H1 (cell line): ENCODE measurements around the gene SUMF1. TPM values are rescaled to one million over a fixed set of nuclear protein-coding genes. Genes with fewer than 3 reads are reported as not detected.

Source experiments
- CTCF ChIA-PET: fragments of 300-600 bp; sonication (Branson Sonifier 250); formaldehyde crosslinking; loops from one replicate; lab custom pipeline; 2021; ENCODE audit not compliant: partially characterized antibody; lab: Charles Lee
- POLR2A ChIA-PET: fragments of 300-600 bp; sonication (Branson Sonifier 250); formaldehyde crosslinking; loops from one replicate; lab custom pipeline; 2021; ENCODE audit warnings: inconsistent platforms; ENCODE audit not compliant: partially characterized antibody; lab: Charles Lee
- DNase-seq, 2 experiments: peaks; one replicate each; pipeline versions ENCODE4 v3.0.0 to v3.0.0-alpha.2; 2010 to 2022; ENCODE audit warnings: low spot score in 2 of 2, low read depth in 1 of 2, mixed read lengths in 1 of 2
- FAIRE-seq: peaks from 2 replicates; lab custom pipeline; 2011; peaks lifted over from hg19 to GRCh38; lab: Jason Lieb, UNC
- H2AFZ ChIP-seq: 2 replicates; pipeline ENCODE4 v1.8.1; 2012; ENCODE audit warnings: low read length, inconsistent platforms
- H2AK5ac ChIP-seq: 2 replicates; pipeline ENCODE4 v1.6.1; 2013; ENCODE audit warnings: low read depth, low read length
- H2BK120ac ChIP-seq: replicated peaks from 2 replicates; pipeline ENCODE3; 2013; ENCODE audit warnings: low read depth, low read length, inconsistent platforms
- H2BK12ac ChIP-seq: 2 replicates; pipeline ENCODE4 v1.6.1; 2013; ENCODE audit warnings: low read depth, low read length
- H2BK15ac ChIP-seq: 2 replicates; pipeline ENCODE4 v1.6.1; 2013; ENCODE audit warnings: low read length
- H2BK20ac ChIP-seq: 2 replicates; pipeline ENCODE4 v1.6.1; 2013; ENCODE audit warnings: low read length
- H2BK5ac ChIP-seq: 2 replicates; pipeline ENCODE4 v1.6.1; 2013; ENCODE audit warnings: low read depth, low read length
- H3K14ac ChIP-seq: 2 replicates; pipeline ENCODE4 v1.6.1; 2013; ENCODE audit warnings: inconsistent platforms; ENCODE audit not compliant: insufficient read length
- H3K18ac ChIP-seq: 2 replicates; pipeline ENCODE4 v1.6.1; 2013; ENCODE audit warnings: low read length; ENCODE audit errors: extremely low read depth
- H3K23ac ChIP-seq: 2 replicates; pipeline ENCODE4 v1.6.1; 2013; ENCODE audit warnings: inconsistent platforms; ENCODE audit not compliant: insufficient read length
- H3K23me2 ChIP-seq: 2 replicates; pipeline ENCODE4 v1.6.1; 2013; ENCODE audit warnings: low read depth, low read length
- H3K27ac ChIP-seq: 2 replicates; pipeline ENCODE4 v1.6.1; 2011; ENCODE audit warnings: low read depth, low read length, inconsistent platforms
- H3K27me3 ChIP-seq, 4 experiments: replicated peaks in 1 of 4; 1 replicate in 1 of 4; 2 replicates in 3 of 4; pipeline versions ENCODE4 v1.6.1 to v1.8.1; 2011 to 2013; ENCODE audit warnings: low read length in 3 of 4, mild to moderate bottlenecking in 3 of 4, inconsistent platforms in 2 of 4, mixed read lengths in 2 of 4, moderate library complexity in 1 of 4; ENCODE audit not compliant: control insufficient read depth in 3 of 4, insufficient read depth in 3 of 4; ENCODE audit errors: extremely low read depth in 1 of 4
- H3K36me3 ChIP-seq, 4 experiments: 2 replicates each; pipeline versions ENCODE4 v1.6.1 to v1.8.1; 2011 to 2013; ENCODE audit warnings: mild to moderate bottlenecking in 4 of 4, low read length in 3 of 4, moderate library complexity in 2 of 4, control low read depth in 1 of 4, inconsistent platforms in 1 of 4; ENCODE audit not compliant: insufficient read depth in 4 of 4, control insufficient read depth in 2 of 4
- H3K4ac ChIP-seq: replicated peaks from 2 replicates; pipeline ENCODE3; 2013; ENCODE audit warnings: low read length, low read depth, mixed read lengths, inconsistent platforms; ENCODE audit not compliant: insufficient read length
- H3K4me1 ChIP-seq, 4 experiments: replicated peaks in 1 of 4; 1 replicate in 1 of 4; 2 replicates in 3 of 4; pipeline versions ENCODE4 v1.6.1 to v1.8.1; 2011 to 2013; ENCODE audit warnings: low read length in 3 of 4, inconsistent platforms in 2 of 4, mixed read lengths in 1 of 4; ENCODE audit not compliant: insufficient read depth in 4 of 4, control insufficient read depth in 3 of 4
- H3K4me2 ChIP-seq, 2 experiments: 2 replicates each; pipeline versions ENCODE4 v1.6.1 to v1.8.1; 2011 to 2013; ENCODE audit warnings: low read depth in 2 of 2, low read length in 2 of 2, control low read depth in 1 of 2, inconsistent platforms in 1 of 2, mild to moderate bottlenecking in 1 of 2; ENCODE audit not compliant: insufficient read depth in 1 of 2
- H3K4me3 ChIP-seq, 4 experiments: fragments of 200-600, 300-600 bp in 1 of 4; sonication (generic), shearing (Covaris generic), sonication (Bioruptor Twin) in 1 of 4; 2 replicates each; pipeline versions ENCODE4 v1.5.1 to v1.8.1; 2011 to 2016; ENCODE audit warnings: low read length in 4 of 4, low read depth in 3 of 4, control low read depth in 2 of 4, inconsistent platforms in 2 of 4, mild to moderate bottlenecking in 2 of 4, mixed read lengths in 1 of 4, moderate library complexity in 1 of 4; ENCODE audit not compliant: insufficient read depth in 2 of 4; ENCODE audit errors: extremely low read depth in 1 of 4
- H3K56ac ChIP-seq: replicated peaks from 2 replicates; pipeline ENCODE3; 2013; ENCODE audit warnings: low read depth, mild to moderate bottlenecking, mixed read lengths, low read length, inconsistent platforms; ENCODE audit not compliant: insufficient read length
- H3K79me1 ChIP-seq: 2 replicates; pipeline ENCODE4 v1.6.1; 2013; ENCODE audit warnings: low read depth, low read length, control low read depth
- H3K79me2 ChIP-seq, 2 experiments: 2 replicates each; pipeline versions ENCODE4 v1.6.1 to v1.8.1; 2012 to 2013; ENCODE audit warnings: low read length in 2 of 2, mild to moderate bottlenecking in 2 of 2, inconsistent platforms in 1 of 2; ENCODE audit not compliant: insufficient read depth in 2 of 2, control insufficient read depth in 1 of 2
- H3K9ac ChIP-seq, 4 experiments: replicated peaks in 1 of 4; 1 replicate in 1 of 4; 2 replicates in 3 of 4; pipeline versions ENCODE4 v1.6.1 to v1.8.1; 2011 to 2013; ENCODE audit warnings: low read depth in 3 of 4, low read length in 3 of 4, control low read depth in 2 of 4, mild to moderate bottlenecking in 2 of 4, moderate library complexity in 2 of 4, inconsistent platforms in 1 of 4; ENCODE audit errors: extremely low read depth in 1 of 4
- H3K9me3 ChIP-seq, 2 experiments: 2 replicates each; pipeline versions ENCODE4 v1.6.1 to v1.8.1; 2012 to 2013; ENCODE audit warnings: mild to moderate bottlenecking in 2 of 2, moderate library complexity in 2 of 2, control low read depth in 1 of 2, inconsistent platforms in 1 of 2, low read depth in 1 of 2, low read length in 1 of 2, mixed read lengths in 1 of 2; ENCODE audit not compliant: insufficient read depth in 2 of 2
- H4K20me1 ChIP-seq, 2 experiments: replicated peaks in 1 of 2; 2 replicates each; pipeline versions ENCODE3 to v1.8.1; 2011 to 2013; ENCODE audit warnings: inconsistent platforms in 2 of 2, low read length in 2 of 2, mild to moderate bottlenecking in 1 of 2; ENCODE audit not compliant: insufficient read depth in 2 of 2, control insufficient read depth in 1 of 2
- H4K5ac ChIP-seq: 2 replicates; pipeline ENCODE4 v1.6.1; 2013; ENCODE audit warnings: low read length, low read depth, mixed read lengths, inconsistent platforms; ENCODE audit not compliant: insufficient read length
- H4K8ac ChIP-seq: 2 replicates; pipeline ENCODE4 v1.8.0; 2013; ENCODE audit warnings: mild to moderate bottlenecking, moderate library complexity, low read length, inconsistent platforms; ENCODE audit not compliant: insufficient read depth; ENCODE audit errors: extremely low read depth
- H4K91ac ChIP-seq: replicated peaks from 2 replicates; pipeline ENCODE3; 2013; ENCODE audit warnings: low read length, mixed read lengths, inconsistent platforms; ENCODE audit not compliant: insufficient read length
- BRCA1 ChIP-seq: IDR thresholded peaks from 2 replicates; pipeline ENCODE4 v1.6.1; 2012; ENCODE audit warnings: low read depth, low read length, improper control_type of control experiment
- GTF2F1 ChIP-seq: IDR thresholded peaks from 2 replicates; pipeline ENCODE4 v1.6.1; 2012; ENCODE audit warnings: low read depth, low read length, improper control_type of control experiment, borderline replicate concordance
- MAFK ChIP-seq: IDR thresholded peaks from 2 replicates; pipeline ENCODE4 v1.6.1; 2012; ENCODE audit warnings: low read depth, mild to moderate bottlenecking, improper control_type of control experiment, low read length
- ZNF274 ChIP-seq: IDR thresholded peaks from 2 replicates; pipeline ENCODE4 v1.7.0; 2012; ENCODE audit warnings: low read length, borderline replicate concordance; ENCODE audit errors: extremely low read depth
- WGBS, 2 experiments: shearing (Covaris generic) in 1 of 2; methylation state at CpG; one replicate each; pipeline versions ENCODE4 v1.1.6 to v1.1.7; 2013 to 2015; ENCODE audit warnings: low lambda C conversion rate in 2 of 2, mixed read lengths in 2 of 2, inconsistent platforms in 1 of 2, low coverage in 1 of 2, missing lambda C conversion rate in 1 of 2; ENCODE audit not compliant: insufficient replicate concordance in 2 of 2, insufficient coverage in 1 of 2, insufficient read length in 1 of 2; ENCODE audit errors: extremely low coverage in 1 of 2, missing lambda C conversion rate in 1 of 2; 5-methylcytosine and 5-hydroxymethylcytosine counted together
- polyA plus RNA-seq, 7 experiments: library from polyadenylated mRNA; depleted of rRNA in 3 of 7; stranded (reverse) in 5 of 7; unstranded in 2 of 7; fragments of >200 nt in 5 of 7; fragments of 200-250 nt in 2 of 7; gene quantifications; 1 replicate in 5 of 7; 2 replicates in 1 of 7; 4 replicates in 1 of 7; pipeline versions ENCODE4 v1.2.1 to v1.2.3, GENCODE V29; 2011 to 2013; ENCODE audit warnings: missing spikeins in 2 of 7, mixed read lengths in 2 of 7
- total RNA-seq: library from RNA; stranded (reverse); fragmentation: NEBNext Ultra II Directional; extraction: Animal tissue kit (Norgen Biotek cat#: 25700); gene quantifications from 2 replicates; pipeline ENCODE4 v1.2.1, GENCODE V29; 2021

Gene SUMF1
- total and polyA plus RNA-seq, 2 of the 8 experiments (the other 6 are each of a cell fraction or from before 2014, with no cell fraction given): 12.5 to 15.0 TPM

DNA sequence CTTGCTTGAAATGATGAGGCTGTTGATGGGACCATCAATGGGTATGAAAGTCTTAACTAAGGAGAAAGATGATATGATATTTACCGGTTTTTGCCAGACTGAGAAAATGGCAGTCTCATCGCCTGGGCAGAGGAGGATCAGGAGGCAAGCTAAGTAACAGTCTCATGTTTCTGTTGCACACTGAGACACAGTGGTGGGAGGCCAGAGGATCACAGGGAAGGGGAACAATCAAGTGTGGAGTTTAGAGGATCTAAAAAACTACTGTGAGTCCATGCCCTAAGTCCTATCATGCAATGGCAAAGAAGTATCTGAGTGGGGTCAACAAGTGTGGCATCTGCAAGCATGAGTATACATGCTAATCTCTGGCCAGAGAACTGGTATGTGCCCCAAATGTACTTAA, 62.2 kb downstream of the SUMF1 start:
- no peak for FAIRE-seq
- POLR2A ChIA-PET: no interaction called here
- Histone ChIP-seq H3K4me3 (no peak overlapping the region), H3K23ac (no peak overlapping the region), H3K9ac (no peak overlapping the region), H3K4me1 (no peaks in the 10 kb centered on the region), H3K23me2 (no peaks in the 10 kb centered on the region), H4K20me1 (no peaks in the 10 kb centered on the region), H3K4ac (no peak overlapping the region), H3K4me2 (no peak overlapping the region), H3K79me2 (no peaks in the 10 kb centered on the region), H3K56ac (no peak overlapping the region), H2BK5ac (no peak overlapping the region), H2BK12ac (no peak overlapping the region), H2BK20ac (no peak overlapping the region), H4K91ac (no peak overlapping the region), H3K14ac (no peak overlapping the region), H4K8ac (no peak overlapping the region), H3K36me3 (no peaks in the 10 kb centered on the region; a peak in 2 of 8 replicates), H3K9me3 (no peaks in the 10 kb centered on the region), H3K79me1 (no peaks in the 10 kb centered on the region), H3K18ac (no peak overlapping the region), H2BK15ac (no peak overlapping the region), H3K27ac (no peak overlapping the region), H2BK120ac (no peak overlapping the region), H4K5ac (no peak overlapping the region), H2AK5ac (no peak overlapping the region), H2AFZ (no peak overlapping the region), H3K27me3 (no peaks in the 10 kb centered on the region)
- 74% methylated on average over 2 of the region's 2 CpGs; no CpG with 5 or more reads in 1 of the 2 experiments for WGBS, 2 experiments
- CTCF ChIA-PET: interaction anchor here (0.6 to 1.6 kb wide), 6 partner anchors 11 to 232 kb away, joined by 3 to 6 read pairs (median 4); no protein-coding TSS in a partner anchor
- TF ChIP-seq BRCA1: no peak
- no peak for TF ChIP-seq ZNF274
- TF ChIP-seq GTF2F1: no peak
- TF ChIP-seq MAFK: no peak
- no peak for DNase-seq
